Ureter (tissue), 1 donor: ENCODE data around the gene BCAR3. TPM values are rescaled to one million over a fixed set of nuclear protein-coding genes. Genes with fewer than 3 reads are reported as not detected.

ENCODE experiments used
- DNase-seq: peaks from one replicate; pipeline ENCODE4 v3.0.0-alpha.2; 2020; ENCODE audit warnings: low spot score
- total RNA-seq: library from RNA; stranded (reverse); gene quantifications from one replicate; pipeline ENCODE4 v1.2.4, GENCODE V29; 2023
- donor health status: DM: yes; HTN: yes; CAD: no.

Gene BCAR3
- total RNA-seq, 1 donor from 2014 or later = 26.7 TPM

- DNase-seq = no peak
Observed at GRCh38 chr1:93549131-93549530, 132.5 kb downstream of the BCAR3 start.

- DNase-seq = no peak
Observed at GRCh38 chr1:93546162-93546863, 135.3 kb downstream of the BCAR3 start.

GRCh38 chr1:93542398-93542797 is 139.2 kb downstream of the BCAR3 start:
- no peak for DNase-seq

GRCh38 chr1:93541045-93541444 is 140.6 kb downstream of the BCAR3 start:
- DNase-seq = no peak

GRCh38 chr1:93537924-93538323 is 143.7 kb downstream of the BCAR3 start:
- DNase-seq = no peak

- no peak for DNase-seq
Observed at GRCh38 chr1:93537396-93537795, 144.2 kb downstream of the BCAR3 start.

GRCh38 chr1:93533677-93534076 is 148.0 kb downstream of the BCAR3 start:
- no peak for DNase-seq

- DNase-seq = no peak
Observed at GRCh38 chr1:93532780-93533378, 148.8 kb downstream of the BCAR3 start.

GRCh38 chr1:93531193-93531592 is 150.4 kb downstream of the BCAR3 start:
- DNase-seq = no peak

GRCh38 chr1:93528412-93528811 is 153.2 kb downstream of the BCAR3 start:
- no peak for DNase-seq

- DNase-seq = no peak
Observed at GRCh38 chr1:93526431-93526830, 155.2 kb downstream of the BCAR3 start.

GRCh38 chr1:93525431-93525830 is 156.2 kb downstream of the BCAR3 start:
- DNase-seq = no peak

- no peak for DNase-seq
Observed at GRCh38 chr1:93522721-93523120, 158.9 kb downstream of the BCAR3 start.

GRCh38 chr1:93521618-93522017 is 160.0 kb downstream of the BCAR3 start:
- no peak for DNase-seq

GRCh38 chr1:93519199-93519829 is 162.3 kb downstream of the BCAR3 start:
- no peak for DNase-seq

- no peak for DNase-seq
Observed at GRCh38 chr1:93518516-93518915, 163.1 kb downstream of the BCAR3 start.

- DNase-seq = no peak
Observed at GRCh38 chr1:93516164-93516563, 165.5 kb downstream of the BCAR3 start.

Other genes starting within 250 kb of the BCAR3 start
- 53.2 TPM for gene FNBP1L, start 233.7 kb downstream of the BCAR3 start, total RNA-seq
- gene DNTTIP2, start 197.4 kb upstream of the BCAR3 start, total RNA-seq = 60.4 TPM
- 12.6 TPM for gene GCLM, start 227.6 kb upstream of the BCAR3 start, total RNA-seq